ENCODE results near the gene CNTFR. TPM values are rescaled to one million over a fixed set of nuclear protein-coding genes. Genes with fewer than 3 reads are reported as not detected.

The CNTFR gene
- total RNA-seq, 4 donors from 2014 or later, result 1.7 to 24.6 (median 15.6) TPM

GRCh38 chr9:34520505-34521385, 68.8 kb downstream of the CNTFR start:
- Histone ChIP-seq H3K27ac (no peak overlapping the region), H3K9me3 (no peaks in the 10 kb centered on the region), H3K36me3 (no peaks in the 10 kb centered on the region), H3K27me3 (no peaks in the 10 kb centered on the region), H3K4me1 (peaks cover 0 to 12% (median 5%) of the 10 kb centered on the region in 4 donors), H3K4me3 (no peak overlapping the region)
- no peak for TF ChIP-seq CTCF (IDR thresholded peaks at IDR 0.05)
- no peak for TF ChIP-seq POLR2A (IDR thresholded peaks at IDR 0.05)
- DNase-seq, result no peak

- Histone ChIP-seq H3K36me3 (no peaks in the 10 kb centered on the region), H3K4me3 (no peak overlapping the region), H3K27me3 (no peaks in the 10 kb centered on the region), H3K27ac (no peak overlapping the region), H3K9me3 (no peaks in the 10 kb centered on the region), H3K4me1 (peaks cover 0 to 12% (median 5%) of the 10 kb centered on the region in 4 donors)
- DNase-seq, result no peak
- no peak for TF ChIP-seq POLR2A (IDR thresholded peaks at IDR 0.05)
- no peak for TF ChIP-seq CTCF (IDR thresholded peaks at IDR 0.05)
Observed at GRCh38 chr9:34520096-34520495, 69.4 kb downstream of the CNTFR start.

GRCh38 chr9:34519321-34520020, 70.1 kb downstream of the CNTFR start:
- Histone ChIP-seq H3K9me3 (no peaks in the 10 kb centered on the region), H3K36me3 (no peaks in the 10 kb centered on the region), H3K4me3 (no peak overlapping the region), H3K4me1 (peaks cover 0 to 12% (median 5%) of the 10 kb centered on the region in 4 donors), H3K27ac (no peak overlapping the region), H3K27me3 (no peaks in the 10 kb centered on the region)
- TF ChIP-seq POLR2A (IDR thresholded peaks at IDR 0.05), result no peak
- no peak for TF ChIP-seq CTCF (IDR thresholded peaks at IDR 0.05)
- DNase-seq, result no peak

GRCh38 chr9:34518896-34519295, 70.6 kb downstream of the CNTFR start:
- peaks cover 0 to 12% (median 5%) of the 10 kb centered on the region in 4 donors for H3K4me1 ChIP-seq
- TF ChIP-seq CTCF (IDR thresholded peaks at IDR 0.05) (no peak), POLR2A (IDR thresholded peaks at IDR 0.05) (no peak)
- H3K9me3 ChIP-seq, result no peaks in the 10 kb centered on the region
- H3K36me3 ChIP-seq, result no peaks in the 10 kb centered on the region
- H3K27me3 ChIP-seq, result no peaks in the 10 kb centered on the region
- H3K27ac ChIP-seq, result no peak overlapping the region
- H3K4me3 ChIP-seq, result no peak overlapping the region
- DNase-seq, result no peak

- no peak overlapping the region for H3K4me3 ChIP-seq
- TF ChIP-seq CTCF (IDR thresholded peaks at IDR 0.05), result no peak
- no peak for TF ChIP-seq POLR2A (IDR thresholded peaks at IDR 0.05)
- H3K36me3 ChIP-seq, result no peaks in the 10 kb centered on the region
- H3K27ac ChIP-seq, result no peak overlapping the region
- no peaks in the 10 kb centered on the region for H3K9me3 ChIP-seq
- peaks cover 0 to 5% (median under 1%) of the 10 kb centered on the region in 4 donors for H3K4me1 ChIP-seq
- peak in 1 of 3 donors; percentile 15 for DNase-seq
- H3K27me3 ChIP-seq, result no peaks in the 10 kb centered on the region
Observed at GRCh38 chr9:34518110-34518616, 71.4 kb downstream of the CNTFR start.

Data from Peyer's patch (tissue), 4 donors.